OCI-LY7 (cell line): ENCODE data around the gene LDHAL6B.

ENCODE experiments used
- CTCF ChIP-seq: fragments of 200-600 bp; sonication (generic); conservative IDR thresholded peaks from 2 replicates; pipeline ENCODE4 v1.5.1; 2014; ENCODE audit warnings: mild to moderate bottlenecking, antibody characterized with exemption, low read length, moderate library complexity, mixed read lengths
- EZH2phosphoT487 ChIP-seq: fragments of 200-600 bp; sonication (generic); IDR thresholded peaks from 2 replicates; pipeline ENCODE4 v1.6.1; 2018; ENCODE audit warnings: low read depth, borderline replicate concordance, mild to moderate bottlenecking, mixed run types, antibody characterized with exemption, low read length, moderate library complexity, mixed read lengths

- no peak for TF ChIP-seq CTCF
- no peak for TF ChIP-seq EZH2phosphoT487
These were observed 2.1 kb downstream of the LDHAL6B start for GRCh38 chr15:59208613-59209249.
